Breast epithelium (tissue), 4 donors: ENCODE data around the gene NPTX1. TPM values are rescaled to one million over a fixed set of nuclear protein-coding genes. Genes with fewer than 3 reads are reported as not detected.
A peak's percentile ranks its signal among the peaks of the same experiment; 100 is the strongest.

Experiments
- DNase-seq, 2 donors: peaks; one replicate each; pipeline ENCODE4 v3.0.0-alpha.2; 2019; ENCODE audit warnings: low spot score in 2 of 2
- H3K27ac ChIP-seq, 2 donors: fragments of 200-600 bp; sonication (generic) in 1 of 2; one replicate each; pipeline ENCODE4 v1.5.1; 2016 to 2019; ENCODE audit warnings: mild to moderate bottlenecking in 1 of 2
- H3K27me3 ChIP-seq, 2 donors: fragments of 200-600 bp; sonication (generic) in 1 of 2; one replicate each; pipeline versions ENCODE4 v1.5.1 to v1.6.0; 2017 to 2019; ENCODE audit warnings: control low read depth in 1 of 2, mild to moderate bottlenecking in 1 of 2
- H3K36me3 ChIP-seq: fragments of 200-600 bp; one replicate; pipeline ENCODE4 v1.5.1; 2019
- H3K4me1 ChIP-seq, 2 donors: fragments of 200-600 bp; sonication (generic); one replicate each; pipeline ENCODE4 v1.5.1; 2016 to 2019; ENCODE audit warnings: control low read depth in 1 of 2
- H3K4me3 ChIP-seq, 3 donors: fragments of 200-600 bp; sonication (generic); 1 replicate in 2 of 3; 2 replicates in 1 of 3; pipeline ENCODE4 v1.5.1; 2016 to 2019; ENCODE audit warnings: mild to moderate bottlenecking in 3 of 3, moderate library complexity in 2 of 3
- H3K9me3 ChIP-seq, 2 donors: fragments of 200-600 bp; sonication (generic) in 1 of 2; one replicate each; pipeline ENCODE4 v1.5.1; 2016 to 2019; ENCODE audit warnings: control low read depth in 1 of 2
- CTCF ChIP-seq, 3 donors: fragments of 450-650 bp; IDR thresholded peaks; one replicate each; pipeline ENCODE4 v1.5.1; 2016 to 2017; ENCODE audit warnings: antibody characterized with exemption in 3 of 3, mild to moderate bottlenecking in 3 of 3, moderate library complexity in 3 of 3
- POLR2A ChIP-seq: fragments of 450-650 bp; IDR thresholded peaks from one replicate; pipeline ENCODE4 v1.6.1; 2016; ENCODE audit warnings: antibody characterized with exemption, mild to moderate bottlenecking, moderate library complexity
- POLR2AphosphoS5 ChIP-seq, 3 donors: sonication (generic); formaldehyde crosslinking; IDR thresholded peaks; one replicate each; pipeline ENCODE4 v1.6.1; 2017; ENCODE audit warnings: antibody characterized with exemption in 3 of 3
- intact Hi-C: fragments of 100-400 bp; cut with DNase I; formaldehyde crosslinking; loops from one replicate; pipeline ENCODE4 v1.15.1; 2023; ENCODE audit warnings: low total_unique reads
- total RNA-seq, 3 donors: library from RNA; depleted of rRNA; stranded (reverse); fragments of >200 nt; gene quantifications; one replicate each; pipeline ENCODE4 v1.1.0, GENCODE V29; 2016

The NPTX1 gene
- total RNA-seq, 3 donors from 2014 or later = under 0.01 to 0.32 (median 0.29) TPM

DNA sequence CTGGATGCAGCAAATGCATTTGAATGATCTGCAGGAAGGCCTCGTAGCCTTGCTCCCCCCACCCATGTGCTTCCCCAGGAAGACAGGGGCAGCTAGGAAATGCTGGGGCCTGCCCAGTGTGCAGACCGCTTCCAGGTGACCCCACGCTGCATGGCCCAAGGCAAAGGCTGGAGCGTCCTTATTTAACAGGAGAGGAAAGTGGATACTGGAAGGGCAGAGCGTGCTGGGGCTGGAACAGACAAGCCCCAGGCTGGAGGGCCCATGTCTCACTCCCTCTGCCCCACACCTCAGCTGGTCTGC, 26.1 kb upstream of the NPTX1 start:
- Histone ChIP-seq H3K27ac (peak overlapping the region in 1 of 2 donors; percentile 5), H3K4me3 (no peak overlapping the region), H3K4me1 (no peaks in the 10 kb centered on the region), H3K9me3 (no peaks in the 10 kb centered on the region), H3K36me3 (no peaks in the 10 kb centered on the region), H3K27me3 (no peaks in the 10 kb centered on the region)
- DNase-seq = no peak
- intact Hi-C loops = no loop called here
- no peak for TF ChIP-seq POLR2A
- no peak for TF ChIP-seq POLR2AphosphoS5 (IDR thresholded peaks at IDR 0.05)
- no peak for TF ChIP-seq CTCF (IDR thresholded peaks at IDR 0.05)

DNA sequence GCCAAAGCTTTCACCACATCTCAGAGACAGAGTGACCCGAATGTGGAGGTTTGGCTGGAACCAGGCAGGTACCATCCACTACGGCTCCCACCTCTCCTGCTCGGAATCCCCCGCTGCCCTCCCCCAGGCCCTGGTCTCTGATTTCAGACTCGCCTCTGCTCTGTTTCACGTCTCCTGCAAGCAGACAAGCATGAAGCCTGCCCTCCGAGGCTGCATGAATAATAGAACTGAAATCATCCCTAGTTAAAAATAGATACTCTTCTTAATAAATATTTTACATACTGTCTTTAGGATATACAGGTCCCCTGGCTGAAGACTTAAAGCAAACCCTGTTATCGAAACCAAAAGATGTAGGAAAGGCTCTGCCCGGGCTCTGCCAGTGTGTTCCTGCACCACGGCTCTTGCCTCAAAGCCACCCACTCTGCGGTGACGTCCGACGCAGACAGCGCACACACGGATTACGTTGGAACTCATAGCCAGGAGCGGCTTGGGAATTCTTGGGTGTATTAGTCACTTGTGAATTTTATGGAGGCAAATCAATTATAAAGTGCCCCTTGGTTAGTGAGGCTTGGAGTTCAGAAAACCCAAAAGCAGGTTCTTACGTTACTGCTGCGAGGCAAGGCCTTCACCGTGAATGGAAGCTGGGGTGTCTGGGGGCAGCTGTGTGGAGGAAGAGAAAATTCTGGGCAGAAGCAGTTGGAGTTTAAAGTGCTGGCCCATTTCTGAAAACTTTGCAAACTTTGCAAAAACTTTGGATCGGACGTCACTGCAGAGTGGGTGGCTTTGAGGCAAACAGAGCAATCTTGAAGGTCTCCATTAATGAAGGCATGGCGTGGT, 25.6 kb upstream of the NPTX1 start:
- no peaks in the 10 kb centered on the region for H3K36me3 ChIP-seq
- H3K27me3 ChIP-seq = no peaks in the 10 kb centered on the region
- H3K4me1 ChIP-seq = no peaks in the 10 kb centered on the region
- peak overlapping the region; percentile 2 to 43 for H3K27ac ChIP-seq
- DNase-seq = peak in 1 of 2 donors; percentile 57
- no peaks in the 10 kb centered on the region for H3K9me3 ChIP-seq
- H3K4me3 ChIP-seq = peak overlapping the region in 2 of 3 donors; percentile 1 to 43
- intact Hi-C loops = no loop called here
- TF ChIP-seq POLR2AphosphoS5 (IDR thresholded peaks at IDR 0.05) (no peak), POLR2A (no peak), CTCF (IDR thresholded peaks at IDR 0.05) (no peak)

DNA sequence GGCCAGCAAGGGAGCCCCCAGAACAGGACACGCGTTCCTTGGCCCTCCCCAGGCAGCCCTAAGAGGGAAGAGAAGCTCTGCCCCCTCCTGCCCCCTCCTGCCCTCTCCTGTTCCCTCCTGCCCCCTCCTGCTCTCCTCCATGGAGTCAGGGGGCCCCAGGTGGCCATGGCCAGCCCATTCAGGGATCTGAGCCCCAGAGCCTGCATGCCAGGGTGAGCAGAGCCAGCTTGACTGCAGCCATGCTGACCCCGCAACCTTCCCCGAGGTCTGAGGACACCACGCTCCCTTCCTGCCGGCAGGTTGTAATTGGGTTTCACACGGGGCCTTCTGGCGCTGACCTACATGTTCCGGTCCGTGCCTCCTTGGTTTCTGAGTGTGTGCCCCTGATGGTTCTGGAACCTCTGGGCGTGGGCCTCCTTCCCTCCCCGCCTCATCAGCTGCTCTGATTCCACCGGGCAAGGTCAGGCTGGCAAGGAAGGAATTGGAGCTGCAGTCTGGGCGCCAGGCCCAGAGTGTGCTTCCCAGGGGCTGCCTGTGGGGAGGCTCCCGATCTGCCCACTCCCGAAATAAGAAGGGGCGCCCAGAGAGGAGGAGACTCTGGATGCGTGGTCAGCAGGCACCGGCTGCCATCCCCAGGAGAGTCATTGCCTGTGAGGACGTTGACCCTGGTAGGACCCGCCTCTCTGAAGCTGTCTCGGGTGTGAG, 23.7 kb upstream of the NPTX1 start:
- DNase-seq = no peak
- no peak overlapping the region for H3K4me3 ChIP-seq
- no peaks in the 10 kb centered on the region for H3K4me1 ChIP-seq
- no peaks in the 10 kb centered on the region for H3K9me3 ChIP-seq
- H3K27me3 ChIP-seq = no peaks in the 10 kb centered on the region
- H3K36me3 ChIP-seq = no peaks in the 10 kb centered on the region
- no peak overlapping the region for H3K27ac ChIP-seq
- TF ChIP-seq CTCF (IDR thresholded peaks at IDR 0.05) (no peak), POLR2AphosphoS5 (IDR thresholded peaks at IDR 0.05) (no peak)
- intact Hi-C loops = loop anchor here (5.0 kb wide), 1 partner anchor 1593 kb away; no protein-coding TSS in a partner anchor

- TF ChIP-seq CTCF (IDR thresholded peaks at IDR 0.05) (no peak), POLR2A (no peak), POLR2AphosphoS5 (IDR thresholded peaks at IDR 0.05) (no peak)
- Histone ChIP-seq H3K4me1 (no peaks in the 10 kb centered on the region), H3K4me3 (no peak overlapping the region), H3K27ac (no peak overlapping the region), H3K36me3 (no peaks in the 10 kb centered on the region), H3K27me3 (peaks cover 0 to under 1% of the 10 kb centered on the region in 2 donors), H3K9me3 (no peaks in the 10 kb centered on the region)
- DNase-seq = no peak
- intact Hi-C loops = loop anchor here (5.0 kb wide), 1 partner anchor 1592 kb away; no protein-coding TSS in a partner anchor
These were observed 23.2 kb upstream of the NPTX1 start for GRCh38 chr17:80499560-80499959.

DNA sequence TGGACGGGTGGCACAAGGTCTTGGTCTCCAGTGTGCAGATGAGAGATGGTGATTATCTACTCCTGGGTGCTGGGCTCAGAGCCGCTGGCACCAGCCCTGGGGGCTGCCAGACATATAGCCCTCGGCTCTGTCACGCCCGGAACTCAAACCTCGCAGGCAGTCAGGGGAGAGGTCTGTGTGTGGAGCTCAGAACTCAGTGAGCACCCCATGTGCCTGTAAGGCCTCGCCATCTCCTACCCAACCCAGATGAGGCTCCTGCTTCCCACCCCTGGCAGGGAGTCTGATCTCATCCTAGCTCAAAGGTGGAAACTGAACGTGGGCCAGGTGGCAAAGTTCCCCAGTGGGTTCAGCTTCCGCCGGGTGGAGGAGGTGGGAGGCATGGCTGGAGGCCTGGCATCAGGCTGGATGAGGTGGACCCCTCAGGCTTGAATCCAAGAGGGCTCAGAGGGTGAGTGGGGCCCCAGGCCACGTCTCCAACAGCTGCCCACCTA, 22.6 kb upstream of the NPTX1 start:
- no peak for DNase-seq
- intact Hi-C loops = loop anchor here (5.0 kb wide), 1 partner anchor 1592 kb away; no protein-coding TSS in a partner anchor
- Histone ChIP-seq H3K4me1 (no peaks in the 10 kb centered on the region), H3K27ac (peak overlapping the region; percentile 48 to 69), H3K27me3 (peaks cover 0 to 3% of the 10 kb centered on the region in 2 donors), H3K9me3 (no peaks in the 10 kb centered on the region), H3K36me3 (no peaks in the 10 kb centered on the region), H3K4me3 (peak overlapping the region in 1 of 3 donors; percentile 62)
- TF ChIP-seq POLR2AphosphoS5 (IDR thresholded peaks at IDR 0.05) (no peak), POLR2A (no peak), CTCF (IDR thresholded peaks at IDR 0.05) (no peak)
